Panc1 (cell line): ENCODE measurements around the gene SDC4.

Experiments
- TF ChIP-seq, protein P1 (sequence below): fragments of 450-650 bp; IDR thresholded peaks from 2 replicates; pipeline ENCODE4 v1.5.1; 2017; ENCODE audit warnings: mild to moderate bottlenecking
- TF ChIP-seq, protein P2 (sequence below), 2 experiments: IDR thresholded peaks; 2 replicates each; pipeline ENCODE4 v1.6.1; 2011 to 2012; ENCODE audit warnings: low read depth in 2 of 2, control low read depth in 1 of 2, low read length in 1 of 2, mild to moderate bottlenecking in 1 of 2, moderate library complexity in 1 of 2; ENCODE audit not compliant: insufficient read depth in 1 of 2

DNA sequence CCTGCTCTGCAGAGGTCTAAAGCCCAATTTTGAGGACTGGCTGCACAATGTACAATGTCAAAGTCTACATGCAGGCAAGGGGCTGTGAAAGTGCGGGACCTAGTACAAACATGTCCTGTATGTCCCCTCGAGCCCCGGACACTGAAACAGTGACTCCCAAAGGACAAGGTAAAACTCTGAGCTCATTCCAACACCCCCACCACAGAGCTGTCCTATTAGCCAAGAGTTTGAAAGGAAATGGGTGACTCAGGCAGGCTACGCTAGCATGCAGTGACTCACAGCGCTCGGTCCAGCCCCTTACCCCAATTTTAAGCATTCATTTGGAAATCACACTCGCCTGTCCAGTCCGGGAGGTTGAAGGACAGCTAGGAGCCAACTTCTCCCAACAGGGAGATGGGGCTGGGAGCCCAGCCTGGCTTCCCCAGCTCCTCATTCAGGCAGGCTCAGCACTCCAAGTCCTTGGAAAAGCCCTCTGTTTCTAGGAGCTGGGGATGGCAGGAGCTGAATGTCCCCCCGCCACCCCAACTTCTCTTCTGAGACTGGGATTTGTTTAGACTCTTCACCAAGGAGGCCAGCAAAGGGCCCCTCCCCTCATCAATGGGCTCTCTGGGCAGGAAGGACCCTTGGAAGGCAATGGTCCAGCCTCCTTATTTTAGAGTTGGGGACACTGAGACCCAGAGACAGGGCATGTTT, 3.9 kb downstream of the SDC4 start:
- TF ChIP-seq, protein P1, sequence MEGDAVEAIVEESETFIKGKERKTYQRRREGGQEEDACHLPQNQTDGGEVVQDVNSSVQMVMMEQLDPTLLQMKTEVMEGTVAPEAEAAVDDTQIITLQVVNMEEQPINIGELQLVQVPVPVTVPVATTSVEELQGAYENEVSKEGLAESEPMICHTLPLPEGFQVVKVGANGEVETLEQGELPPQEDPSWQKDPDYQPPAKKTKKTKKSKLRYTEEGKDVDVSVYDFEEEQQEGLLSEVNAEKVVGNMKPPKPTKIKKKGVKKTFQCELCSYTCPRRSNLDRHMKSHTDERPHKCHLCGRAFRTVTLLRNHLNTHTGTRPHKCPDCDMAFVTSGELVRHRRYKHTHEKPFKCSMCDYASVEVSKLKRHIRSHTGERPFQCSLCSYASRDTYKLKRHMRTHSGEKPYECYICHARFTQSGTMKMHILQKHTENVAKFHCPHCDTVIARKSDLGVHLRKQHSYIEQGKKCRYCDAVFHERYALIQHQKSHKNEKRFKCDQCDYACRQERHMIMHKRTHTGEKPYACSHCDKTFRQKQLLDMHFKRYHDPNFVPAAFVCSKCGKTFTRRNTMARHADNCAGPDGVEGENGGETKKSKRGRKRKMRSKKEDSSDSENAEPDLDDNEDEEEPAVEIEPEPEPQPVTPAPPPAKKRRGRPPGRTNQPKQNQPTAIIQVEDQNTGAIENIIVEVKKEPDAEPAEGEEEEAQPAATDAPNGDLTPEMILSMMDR: no peak
- TF ChIP-seq, protein P2, sequence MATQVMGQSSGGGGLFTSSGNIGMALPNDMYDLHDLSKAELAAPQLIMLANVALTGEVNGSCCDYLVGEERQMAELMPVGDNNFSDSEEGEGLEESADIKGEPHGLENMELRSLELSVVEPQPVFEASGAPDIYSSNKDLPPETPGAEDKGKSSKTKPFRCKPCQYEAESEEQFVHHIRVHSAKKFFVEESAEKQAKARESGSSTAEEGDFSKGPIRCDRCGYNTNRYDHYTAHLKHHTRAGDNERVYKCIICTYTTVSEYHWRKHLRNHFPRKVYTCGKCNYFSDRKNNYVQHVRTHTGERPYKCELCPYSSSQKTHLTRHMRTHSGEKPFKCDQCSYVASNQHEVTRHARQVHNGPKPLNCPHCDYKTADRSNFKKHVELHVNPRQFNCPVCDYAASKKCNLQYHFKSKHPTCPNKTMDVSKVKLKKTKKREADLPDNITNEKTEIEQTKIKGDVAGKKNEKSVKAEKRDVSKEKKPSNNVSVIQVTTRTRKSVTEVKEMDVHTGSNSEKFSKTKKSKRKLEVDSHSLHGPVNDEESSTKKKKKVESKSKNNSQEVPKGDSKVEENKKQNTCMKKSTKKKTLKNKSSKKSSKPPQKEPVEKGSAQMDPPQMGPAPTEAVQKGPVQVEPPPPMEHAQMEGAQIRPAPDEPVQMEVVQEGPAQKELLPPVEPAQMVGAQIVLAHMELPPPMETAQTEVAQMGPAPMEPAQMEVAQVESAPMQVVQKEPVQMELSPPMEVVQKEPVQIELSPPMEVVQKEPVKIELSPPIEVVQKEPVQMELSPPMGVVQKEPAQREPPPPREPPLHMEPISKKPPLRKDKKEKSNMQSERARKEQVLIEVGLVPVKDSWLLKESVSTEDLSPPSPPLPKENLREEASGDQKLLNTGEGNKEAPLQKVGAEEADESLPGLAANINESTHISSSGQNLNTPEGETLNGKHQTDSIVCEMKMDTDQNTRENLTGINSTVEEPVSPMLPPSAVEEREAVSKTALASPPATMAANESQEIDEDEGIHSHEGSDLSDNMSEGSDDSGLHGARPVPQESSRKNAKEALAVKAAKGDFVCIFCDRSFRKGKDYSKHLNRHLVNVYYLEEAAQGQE (IDR thresholded peaks at IDR 0.05; ENCODE audit: insufficient read depth in 1 of 2, low read depth in 2 of 2, low read length in 1 of 2): no peak
